HG02884 (cell line): ENCODE results near the gene POU6F2.
A peak's percentile ranks its signal among the peaks of the same experiment; 100 is the strongest.

Experiments
- ATAC-seq: cut with Tn5 transposase; IDR thresholded peaks from one replicate; pipeline ENCODE4 v1.9.1; 2021; ENCODE audit warnings: mild to moderate bottlenecking, moderate library complexity; ENCODE audit not compliant: unreplicated experiment

The POU6F2 gene

GRCh38 chr7:39386718-39387117 lies 409.0 kb downstream of the POU6F2 start:
- no peak for ATAC-seq

GRCh38 chr7:39392151-39392550 lies 414.4 kb downstream of the POU6F2 start:
- ATAC-seq = no peak

GRCh38 chr7:39394105-39394680 lies 416.5 kb downstream of the POU6F2 start:
- ATAC-seq = no peak

- no peak for ATAC-seq
Observed at GRCh38 chr7:39399458-39399857, 421.7 kb downstream of the POU6F2 start.

- no peak for ATAC-seq
Observed at GRCh38 chr7:39399986-39400385, 422.3 kb downstream of the POU6F2 start.

GRCh38 chr7:39400836-39401235 lies 423.1 kb downstream of the POU6F2 start:
- no peak for ATAC-seq

GRCh38 chr7:39402034-39402433 lies 424.3 kb downstream of the POU6F2 start:
- ATAC-seq = no peak

- ATAC-seq = no peak
Observed at GRCh38 chr7:39404907-39405306, 427.2 kb downstream of the POU6F2 start.

- ATAC-seq = no peak
Observed at GRCh38 chr7:39405581-39405980, 427.9 kb downstream of the POU6F2 start.

- ATAC-seq = no peak
Observed at GRCh38 chr7:39406467-39406866, 428.8 kb downstream of the POU6F2 start.

- ATAC-seq = no peak
Observed at GRCh38 chr7:39407137-39407536, 429.4 kb downstream of the POU6F2 start.

GRCh38 chr7:39407723-39408122 lies 430.0 kb downstream of the POU6F2 start:
- no peak for ATAC-seq

GRCh38 chr7:39408906-39409305 lies 431.2 kb downstream of the POU6F2 start:
- no peak for ATAC-seq

- no peak for ATAC-seq
Observed at GRCh38 chr7:39410582-39410981, 432.9 kb downstream of the POU6F2 start.

GRCh38 chr7:39413636-39414223 lies 436.0 kb downstream of the POU6F2 start:
- ATAC-seq = peak; percentile 9

GRCh38 chr7:39414224-39415035 lies 436.7 kb downstream of the POU6F2 start:
- ATAC-seq = peak; percentile 86

GRCh38 chr7:39415091-39415787 lies 437.5 kb downstream of the POU6F2 start:
- no peak for ATAC-seq

- no peak for ATAC-seq
Observed at GRCh38 chr7:39416866-39417265, 439.2 kb downstream of the POU6F2 start.

GRCh38 chr7:39417642-39418041 lies 439.9 kb downstream of the POU6F2 start:
- ATAC-seq = no peak

- ATAC-seq = no peak
Observed at GRCh38 chr7:39421251-39421650, 443.5 kb downstream of the POU6F2 start.

- ATAC-seq = no peak
Observed at GRCh38 chr7:39421661-39422060, 444.0 kb downstream of the POU6F2 start.

- ATAC-seq = no peak
Observed at GRCh38 chr7:39428221-39428620, 450.5 kb downstream of the POU6F2 start.
